MG63 (cell line): ENCODE measurements around the gene ACTR1A. TPM values are rescaled to one million over a fixed set of nuclear protein-coding genes. Genes with fewer than 3 reads are reported as not detected.

Experiments
- DNase-seq: peaks from one replicate; pipeline ENCODE4 v3.0.0-alpha.2; 2020
- H3K27me3 ChIP-seq: fragments of 250-450 bp; sonication (Bioruptor Pico); 2 replicates; pipeline ENCODE4 v1.5.1; 2020; ENCODE audit warnings: mild to moderate bottlenecking, moderate library complexity
- H3K36me3 ChIP-seq: fragments of 250-450 bp; sonication (Bioruptor Pico); 2 replicates; pipeline ENCODE4 v1.5.1; 2020; ENCODE audit warnings: mild to moderate bottlenecking, moderate library complexity
- H3K4me3 ChIP-seq: fragments of 250-450 bp; sonication (Bioruptor Pico); 2 replicates; pipeline ENCODE4 v1.5.1; 2020; ENCODE audit warnings: mild to moderate bottlenecking, moderate library complexity
- H3K9me3 ChIP-seq: fragments of 250-450 bp; sonication (Bioruptor Pico); 2 replicates; pipeline ENCODE4 v1.5.1; 2020; ENCODE audit warnings: mild to moderate bottlenecking, moderate library complexity
- total RNA-seq: library from RNA; depleted of rRNA; stranded (reverse); fragments of >200 nt; shearing (Covaris generic); gene quantifications from 2 replicates; pipeline ENCODE4 v1.2.3, GENCODE V29; 2014; ENCODE audit warnings: low replicate concordance

The ACTR1A gene
- total RNA-seq, 1 experiment from 2014 or later: 178 TPM

GRCh38 chr10:102523250-102524029 is 20.9 kb upstream of the ACTR1A start:
- Histone ChIP-seq H3K27me3 (no peaks in the 10 kb centered on the region), H3K36me3 (peaks cover 6% of the 10 kb centered on the region; the same call in 1 of the 2 replicates), H3K9me3 (no peaks in the 10 kb centered on the region), H3K4me3 (no peak overlapping the region)
- DNase-seq: peak; percentile 23

GRCh38 chr10:102522874-102523249 is 20.4 kb upstream of the ACTR1A start:
- DNase-seq: no peak
- Histone ChIP-seq H3K36me3 (peaks cover 6% of the 10 kb centered on the region; the same call in 1 of the 2 replicates), H3K27me3 (no peaks in the 10 kb centered on the region), H3K4me3 (no peak overlapping the region), H3K9me3 (no peaks in the 10 kb centered on the region)

GRCh38 chr10:102519246-102519825 is 16.8 kb upstream of the ACTR1A start:
- H3K9me3 ChIP-seq: no peaks in the 10 kb centered on the region
- DNase-seq: no peak
- no peaks in the 10 kb centered on the region for H3K27me3 ChIP-seq
- no peak overlapping the region for H3K4me3 ChIP-seq
- no peaks in the 10 kb centered on the region for H3K36me3 ChIP-seq

GRCh38 chr10:102517553-102517952 is 15.0 kb upstream of the ACTR1A start:
- Histone ChIP-seq H3K9me3 (no peaks in the 10 kb centered on the region), H3K27me3 (no peaks in the 10 kb centered on the region), H3K36me3 (peaks cover under 1% of the 10 kb centered on the region; the same call in 1 of the 2 replicates), H3K4me3 (no peak overlapping the region)
- no peak for DNase-seq

- no peak overlapping the region for H3K4me3 ChIP-seq
- no peaks in the 10 kb centered on the region for H3K27me3 ChIP-seq
- H3K9me3 ChIP-seq: no peaks in the 10 kb centered on the region
- no peak for DNase-seq
- H3K36me3 ChIP-seq: peaks cover 9% of the 10 kb centered on the region
These were observed 13.2 kb upstream of the ACTR1A start for GRCh38 chr10:102515724-102516123.

- DNase-seq: no peak
- H3K27me3 ChIP-seq: no peaks in the 10 kb centered on the region
- no peaks in the 10 kb centered on the region for H3K9me3 ChIP-seq
- peaks cover 18% of the 10 kb centered on the region for H3K36me3 ChIP-seq
- H3K4me3 ChIP-seq: no peak overlapping the region
These were observed 12.2 kb upstream of the ACTR1A start for GRCh38 chr10:102514487-102515311.

GRCh38 chr10:102511583-102512274 is 9.2 kb upstream of the ACTR1A start:
- DNase-seq: no peak
- Histone ChIP-seq H3K9me3 (no peaks in the 10 kb centered on the region), H3K36me3 (peaks cover 20% of the 10 kb centered on the region), H3K4me3 (no peak overlapping the region), H3K27me3 (no peaks in the 10 kb centered on the region)

GRCh38 chr10:102509387-102509786 is 6.9 kb upstream of the ACTR1A start:
- Histone ChIP-seq H3K36me3 (peaks cover 20% of the 10 kb centered on the region), H3K9me3 (no peaks in the 10 kb centered on the region), H3K27me3 (no peaks in the 10 kb centered on the region), H3K4me3 (no peak overlapping the region)
- peak; percentile 34 for DNase-seq

- Histone ChIP-seq H3K36me3 (peaks cover 20% of the 10 kb centered on the region), H3K9me3 (no peaks in the 10 kb centered on the region), H3K4me3 (no peak overlapping the region), H3K27me3 (no peaks in the 10 kb centered on the region)
- no peak for DNase-seq
These were observed 6.0 kb upstream of the ACTR1A start for GRCh38 chr10:102508506-102508905.

GRCh38 chr10:102507521-102507920 is 5.0 kb upstream of the ACTR1A start:
- H3K36me3 ChIP-seq: peaks cover 19% of the 10 kb centered on the region
- no peak overlapping the region for H3K4me3 ChIP-seq
- no peaks in the 10 kb centered on the region for H3K27me3 ChIP-seq

GRCh38 chr10:102505462-102506115 is 3.1 kb upstream of the ACTR1A start:
- no peaks in the 10 kb centered on the region for H3K9me3 ChIP-seq
- peaks cover 11% of the 10 kb centered on the region for H3K36me3 ChIP-seq
- no peak for DNase-seq
- H3K4me3 ChIP-seq: no peak overlapping the region
- H3K27me3 ChIP-seq: no peaks in the 10 kb centered on the region

More at GRCh38 chr10:102507521-102507920, 5.0 kb upstream of the ACTR1A start:
- H3K9me3 ChIP-seq: no peaks in the 10 kb centered on the region
- DNase-seq: no peak

- no peak for DNase-seq
- no peaks in the 10 kb centered on the region for H3K9me3 ChIP-seq
These were observed 2.4 kb upstream of the ACTR1A start for GRCh38 chr10:102504976-102505300.

GRCh38 chr10:102504179-102504975 is 1.9 kb upstream of the ACTR1A start:
- Histone ChIP-seq H3K4me3 (peak overlapping the region; percentile 77), H3K27me3 (no peaks in the 10 kb centered on the region), H3K36me3 (no peaks in the 10 kb centered on the region; the same call in none of the 2 replicates), H3K9me3 (no peaks in the 10 kb centered on the region)
- DNase-seq: no peak

More at GRCh38 chr10:102504976-102505300, 2.4 kb upstream of the ACTR1A start:
- no peaks in the 10 kb centered on the region for H3K27me3 ChIP-seq
- peaks cover 4% of the 10 kb centered on the region for H3K36me3 ChIP-seq
- H3K4me3 ChIP-seq: peak overlapping the region; percentile 77

- Histone ChIP-seq H3K36me3 (peaks cover 4% of the 10 kb centered on the region; the same call in 1 of the 2 replicates), H3K9me3 (no peaks in the 10 kb centered on the region), H3K27me3 (no peaks in the 10 kb centered on the region), H3K4me3 (peak within 1 kb of the TSS; percentile 77)
- DNase-seq: peak; percentile 93
These were observed 1.0 kb upstream of the ACTR1A start, which contains the start of gene SUFU for GRCh38 chr10:102503264-102504178. TSS of gene SUFU (plus strand) at chr10:102503972. CDS start at chr10:102504153, 181 bp downstream.

- H3K36me3 ChIP-seq: peaks cover 5% of the 10 kb centered on the region; the same call in 1 of the 2 replicates
- H3K9me3 ChIP-seq: no peaks in the 10 kb centered on the region
- H3K27me3 ChIP-seq: no peaks in the 10 kb centered on the region
- H3K4me3 ChIP-seq: peak overlapping the region; percentile 77
- peak; percentile 99 for DNase-seq
These were observed 529 bp downstream of the ACTR1A start for GRCh38 chr10:102502029-102502336.
